A673 (cell line): ENCODE data around the gene BRD9.

Experiments used
- EZH2 ChIP-seq: fragments of 200-600 bp; sonication (generic); IDR thresholded peaks from 2 replicates; pipeline ENCODE4 v1.6.1; 2017; ENCODE audit warnings: borderline replicate concordance, low read depth, mild to moderate bottlenecking, mixed read lengths, antibody characterized with exemption, low read length; ENCODE audit not compliant: poor library complexity, severe bottlenecking
- TF ChIP-seq, protein P1 (sequence below): fragments of 300-800, 200-600 bp; sonication (generic); conservative IDR thresholded peaks from 2 replicates; pipeline ENCODE4 v1.5.1; 2017; ENCODE audit warnings: low read depth, mild to moderate bottlenecking, antibody characterized with exemption, low read length, moderate library complexity, mixed read lengths

DNA sequence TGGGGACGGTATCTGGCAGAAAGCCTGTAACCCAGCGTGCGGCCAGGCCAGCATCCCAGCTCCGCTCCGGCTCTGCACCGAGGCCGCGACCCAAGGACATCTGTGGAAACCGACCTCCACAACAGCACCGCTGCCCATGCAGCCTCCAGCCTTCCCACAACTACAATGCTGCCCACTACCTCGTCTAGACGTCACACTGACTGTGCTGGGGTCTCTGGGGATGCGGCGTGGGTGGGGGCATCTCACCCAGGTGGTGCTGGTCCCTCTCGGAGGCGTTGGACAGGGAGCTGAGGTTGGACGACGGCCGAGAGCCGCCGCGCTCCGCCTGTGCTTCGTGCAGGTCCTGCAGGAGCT, 27.5 kb downstream of the BRD9 start:
- TF ChIP-seq, protein P1, sequence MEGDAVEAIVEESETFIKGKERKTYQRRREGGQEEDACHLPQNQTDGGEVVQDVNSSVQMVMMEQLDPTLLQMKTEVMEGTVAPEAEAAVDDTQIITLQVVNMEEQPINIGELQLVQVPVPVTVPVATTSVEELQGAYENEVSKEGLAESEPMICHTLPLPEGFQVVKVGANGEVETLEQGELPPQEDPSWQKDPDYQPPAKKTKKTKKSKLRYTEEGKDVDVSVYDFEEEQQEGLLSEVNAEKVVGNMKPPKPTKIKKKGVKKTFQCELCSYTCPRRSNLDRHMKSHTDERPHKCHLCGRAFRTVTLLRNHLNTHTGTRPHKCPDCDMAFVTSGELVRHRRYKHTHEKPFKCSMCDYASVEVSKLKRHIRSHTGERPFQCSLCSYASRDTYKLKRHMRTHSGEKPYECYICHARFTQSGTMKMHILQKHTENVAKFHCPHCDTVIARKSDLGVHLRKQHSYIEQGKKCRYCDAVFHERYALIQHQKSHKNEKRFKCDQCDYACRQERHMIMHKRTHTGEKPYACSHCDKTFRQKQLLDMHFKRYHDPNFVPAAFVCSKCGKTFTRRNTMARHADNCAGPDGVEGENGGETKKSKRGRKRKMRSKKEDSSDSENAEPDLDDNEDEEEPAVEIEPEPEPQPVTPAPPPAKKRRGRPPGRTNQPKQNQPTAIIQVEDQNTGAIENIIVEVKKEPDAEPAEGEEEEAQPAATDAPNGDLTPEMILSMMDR, result no peak
- no peak for TF ChIP-seq EZH2
